ENCODE measurements around the gene CASP8AP2. TPM values are rescaled to one million over a fixed set of nuclear protein-coding genes. Genes with fewer than 3 reads are reported as not detected.
"Not testable (repeated sequence)": the region's sequence is repeated elsewhere in the genome, so short reads cannot be mapped to it uniquely, and the experiment has no call there.

The CASP8AP2 gene
- total and polyA plus RNA-seq, 2 experiments from 2014 or later = 9.3 to 20.4 TPM

DNA sequence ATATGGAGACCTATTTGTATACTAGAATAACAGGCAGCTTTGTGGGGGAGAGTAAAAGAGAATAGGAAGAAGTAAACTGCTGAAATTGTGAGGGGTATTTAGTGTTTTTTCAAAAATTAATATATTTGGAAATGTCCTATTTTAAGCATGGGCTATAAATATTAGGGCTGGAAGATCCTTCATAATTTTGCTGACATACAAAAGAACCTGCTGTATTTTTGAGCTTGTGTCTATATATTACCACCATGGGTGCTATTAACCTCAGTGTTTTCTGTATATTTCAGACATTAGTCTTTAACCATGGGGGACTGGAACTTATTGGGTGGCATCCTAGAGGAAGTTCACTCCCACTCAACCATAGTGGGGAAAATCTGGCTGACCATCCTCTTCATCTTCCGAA, 64.5 kb downstream of the CASP8AP2 start, which contains the start of gene GJA10:
Gene GJA10, plus strand, starts transcription at position 301 of the 400 bp plus-strand sequence. Its CDS starts 0 bp downstream, at position 301.
- TF ChIP-seq EZH2 (IDR thresholded peaks at IDR 0.05; ENCODE audit: insufficient read depth, poor library complexity, severe bottlenecking) = no peak
- no peak for TF ChIP-seq EZH2phosphoT487 (IDR thresholded peaks at IDR 0.05; ENCODE audit: insufficient read depth, low read depth)
- in situ Hi-C loops (cut with MboI) = no loop called here
- Histone ChIP-seq H3K9ac (no peak within 1 kb of the TSS), H3K4me3 (no peak within 1 kb of the TSS), H3K27me3 (replicated peaks; ENCODE audit: insufficient read depth) (peaks cover 17% of the 10 kb centered on the region; the same call in 1 of the 2 replicates), H4K20me1 (ENCODE audit: insufficient read depth) (no peaks in the 10 kb centered on the region), H3K79me2 (ENCODE audit: insufficient read depth) (no peaks in the 10 kb centered on the region), H3K27ac (no peak within 1 kb of the TSS), H3K9me2 (ENCODE audit: insufficient read depth) (no peaks in the 10 kb centered on the region), H3K4me1 (ENCODE audit: insufficient read depth) (no peaks in the 10 kb centered on the region), H3K36me3 (ENCODE audit: low read depth) (no peaks in the 10 kb centered on the region), H3K9me3 (ENCODE audit: low read depth) (no peaks in the 10 kb centered on the region), H2AFZ (no peak within 1 kb of the TSS), H3F3A (ENCODE audit: insufficient read depth) (no peaks in the 10 kb centered on the region), H3K4me2 (ENCODE audit: unreplicated experiment) (no peak within 1 kb of the TSS)
- 78 to 96% methylated on average over 1 of the region's 1 CpG for WGBS, 2 experiments (ENCODE audit: low coverage in 1 of 2, low lambda C conversion rate in 2 of 2, missing lambda C conversion rate in 2 of 2)
- DNase-seq = no peak

DNA sequence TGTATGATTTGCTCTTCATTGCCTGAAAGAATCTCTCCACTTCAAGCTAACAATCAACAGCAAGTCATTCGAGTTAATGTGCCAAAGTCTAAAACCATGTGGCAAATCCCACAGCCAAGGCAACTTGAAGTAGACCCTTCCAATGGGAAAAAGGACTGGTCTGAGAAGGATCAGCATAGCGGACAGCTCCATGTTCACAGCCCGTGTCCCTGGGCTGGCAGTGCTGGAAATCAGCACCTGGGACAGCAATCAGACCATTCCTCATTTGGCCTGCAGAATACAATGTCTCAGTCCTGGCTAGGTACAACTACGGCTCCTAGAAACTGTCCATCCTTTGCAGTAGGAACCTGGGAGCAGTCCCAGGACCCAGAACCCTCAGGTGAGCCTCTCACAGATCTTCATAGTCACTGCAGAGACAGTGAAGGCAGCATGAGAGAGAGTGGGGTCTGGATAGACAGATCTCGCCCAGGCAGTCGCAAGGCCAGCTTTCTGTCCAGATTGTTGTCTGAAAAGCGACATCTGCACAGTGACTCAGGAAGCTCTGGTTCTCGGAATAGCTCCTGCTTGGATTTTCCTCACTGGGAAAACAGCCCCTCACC, 65.7 kb downstream of the CASP8AP2 start:
- Histone ChIP-seq H3K27ac (no peak overlapping the region), H3K4me1 (ENCODE audit: insufficient read depth) (no peaks in the 10 kb centered on the region), H3K27me3 (replicated peaks; ENCODE audit: insufficient read depth) (peaks cover 8% of the 10 kb centered on the region; the same call in 1 of the 2 replicates), H3K9me2 (ENCODE audit: insufficient read depth) (no peaks in the 10 kb centered on the region), H2AFZ (no peak overlapping the region), H3K36me3 (ENCODE audit: low read depth) (no peaks in the 10 kb centered on the region), H3K9ac (no peak overlapping the region), H4K20me1 (ENCODE audit: insufficient read depth) (no peaks in the 10 kb centered on the region), H3K79me2 (ENCODE audit: insufficient read depth) (no peaks in the 10 kb centered on the region), H3K4me3 (no peak overlapping the region), H3K4me2 (ENCODE audit: unreplicated experiment) (no peak overlapping the region), H3F3A (ENCODE audit: insufficient read depth) (no peaks in the 10 kb centered on the region), H3K9me3 (ENCODE audit: low read depth) (no peaks in the 10 kb centered on the region)
- TF ChIP-seq EZH2 (IDR thresholded peaks at IDR 0.05; ENCODE audit: insufficient read depth, poor library complexity, severe bottlenecking) (no peak), EZH2phosphoT487 (IDR thresholded peaks at IDR 0.05; ENCODE audit: insufficient read depth, low read depth) (no peak)
- DNase-seq = peak; percentile 66
- WGBS, 2 experiments (ENCODE audit: low coverage in 1 of 2, low lambda C conversion rate in 2 of 2, missing lambda C conversion rate in 2 of 2) = 30% methylated on average over 8 of the region's 8 CpGs
- in situ Hi-C loops (cut with MboI) = no loop called here

DNA sequence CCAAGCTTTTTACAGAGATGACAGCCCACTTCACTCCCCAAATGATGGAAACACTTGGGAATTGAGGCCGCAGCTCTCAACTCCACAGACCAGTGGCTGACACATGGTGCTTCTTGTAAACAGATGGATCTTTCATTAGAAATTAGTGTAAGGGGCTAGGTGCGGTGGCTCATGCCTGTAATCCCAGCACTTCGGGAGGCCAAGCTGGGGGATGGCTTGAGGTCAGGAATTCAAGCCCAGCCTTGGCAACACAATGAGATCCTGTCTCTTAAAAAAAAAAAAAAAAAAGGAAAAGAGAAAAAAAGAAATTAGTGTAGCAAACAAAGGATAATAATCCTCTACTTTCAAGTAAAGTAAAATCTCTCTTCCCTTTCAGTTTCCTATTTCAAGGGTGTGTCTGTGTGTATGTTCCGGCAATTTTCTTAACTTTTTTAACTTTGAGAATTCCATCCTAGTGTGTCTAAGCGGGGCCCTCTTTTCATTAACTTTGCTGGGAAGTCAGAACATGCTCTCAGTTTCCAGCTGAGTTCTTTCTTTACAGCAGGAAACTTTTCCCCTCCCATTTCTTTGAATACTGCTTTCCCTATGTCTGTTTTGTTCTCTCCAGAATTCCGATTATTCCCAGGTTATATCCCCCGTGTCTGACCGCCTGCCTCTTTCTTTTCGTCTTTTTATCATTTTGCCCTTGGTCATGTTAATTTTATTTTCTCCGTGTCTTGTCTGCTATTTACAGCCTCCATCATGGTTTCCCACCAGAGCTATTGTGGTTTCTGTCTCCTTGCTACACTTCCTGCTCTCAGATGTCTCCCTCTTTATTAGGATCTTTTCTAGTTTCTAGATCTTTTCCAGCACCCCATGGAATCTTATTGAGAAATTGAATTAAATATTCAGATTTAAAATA, 80.6 kb downstream of the CASP8AP2 start:
- H3F3A ChIP-seq (ENCODE audit: insufficient read depth); H3K4me2 ChIP-seq (ENCODE audit: unreplicated experiment); H3K9me3 ChIP-seq (ENCODE audit: low read depth); H3K27ac ChIP-seq; H3K4me1 ChIP-seq (ENCODE audit: insufficient read depth); H3K79me2 ChIP-seq (ENCODE audit: insufficient read depth); H3K9ac ChIP-seq; in situ Hi-C loops (cut with MboI); H2AFZ ChIP-seq; H3K9me2 ChIP-seq (ENCODE audit: insufficient read depth); H4K20me1 ChIP-seq (ENCODE audit: insufficient read depth); H3K36me3 ChIP-seq (ENCODE audit: low read depth); H3K4me3 ChIP-seq; DNase-seq; H3K27me3 ChIP-seq (replicated peaks; ENCODE audit: insufficient read depth): not testable (repeated sequence)
- WGBS, 2 experiments (ENCODE audit: low coverage in 1 of 2, low lambda C conversion rate in 2 of 2, missing lambda C conversion rate in 2 of 2) = 57 to 58% methylated on average over 10 of the region's 10 CpGs

DNA sequence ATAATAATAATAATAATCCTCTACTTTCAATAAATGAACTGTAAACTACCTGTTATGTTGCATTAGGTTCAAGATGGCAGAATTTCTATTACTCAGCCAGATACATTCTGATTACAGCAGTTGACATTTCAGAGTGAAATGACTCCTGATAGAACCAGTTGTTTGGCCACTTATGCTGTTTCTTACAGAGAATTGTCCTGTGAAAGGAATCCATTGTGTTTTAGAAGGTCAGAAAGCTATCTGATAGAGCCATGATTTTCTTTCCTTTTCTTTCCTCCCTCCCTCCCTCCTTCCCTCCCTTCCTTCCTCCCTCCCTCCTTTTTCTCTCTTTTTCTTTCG, 81.2 kb downstream of the CASP8AP2 start:
- H4K20me1 ChIP-seq (ENCODE audit: insufficient read depth) = no peaks in the 10 kb centered on the region
- H3F3A ChIP-seq (ENCODE audit: insufficient read depth) = no peaks in the 10 kb centered on the region
- no peaks in the 10 kb centered on the region for H3K36me3 ChIP-seq (ENCODE audit: low read depth)
- in situ Hi-C loops (cut with MboI) = no loop called here
- no peaks in the 10 kb centered on the region; the same call in 1 of the 2 replicates for H3K27me3 ChIP-seq (replicated peaks; ENCODE audit: insufficient read depth)
- H3K27ac ChIP-seq = no peak overlapping the region
- 27% methylated on average over 1 of the region's 1 CpG; no CpG with 5 or more reads in 1 of the 2 experiments for WGBS, 2 experiments (ENCODE audit: low coverage in 1 of 2, low lambda C conversion rate in 2 of 2, missing lambda C conversion rate in 2 of 2)
- no peaks in the 10 kb centered on the region for H3K9me3 ChIP-seq (ENCODE audit: low read depth)
- no peak for DNase-seq
- H3K4me3 ChIP-seq = no peak overlapping the region
- no peak overlapping the region for H3K4me2 ChIP-seq (ENCODE audit: unreplicated experiment)
- H3K9ac ChIP-seq = no peak overlapping the region
- no peaks in the 10 kb centered on the region for H3K79me2 ChIP-seq (ENCODE audit: insufficient read depth)
- H3K9me2 ChIP-seq (ENCODE audit: insufficient read depth) = no peaks in the 10 kb centered on the region
- no peak for TF ChIP-seq EZH2phosphoT487 (IDR thresholded peaks at IDR 0.05; ENCODE audit: insufficient read depth, low read depth)
- TF ChIP-seq EZH2 (IDR thresholded peaks at IDR 0.05; ENCODE audit: insufficient read depth, poor library complexity, severe bottlenecking) = no peak
- H3K4me1 ChIP-seq (ENCODE audit: insufficient read depth) = no peaks in the 10 kb centered on the region
- no peak overlapping the region for H2AFZ ChIP-seq

All from GM23248 (cell line).